Ectodermal cell (in vitro differentiated cells): Measurements from ENCODE around the gene HSP90AB1.

Experiments
- H3K27ac ChIP-seq: 2 replicates; pipeline ENCODE4 v1.7.0; 2013; ENCODE audit warnings: mild to moderate bottlenecking, low read depth, low read length; ENCODE audit not compliant: insufficient read depth, poor library complexity, severe bottlenecking
- H3K27me3 ChIP-seq: 2 replicates; pipeline ENCODE4 v1.7.0; 2013; ENCODE audit warnings: mild to moderate bottlenecking, low read length; ENCODE audit not compliant: insufficient read depth, control insufficient read depth, poor library complexity, severe bottlenecking
- H3K36me3 ChIP-seq: one replicate; pipeline ENCODE4 v1.7.0; 2013; ENCODE audit warnings: low read length; ENCODE audit not compliant: control insufficient read depth, insufficient read depth
- H3K4me1 ChIP-seq: one replicate; pipeline ENCODE4 v1.7.0; 2013; ENCODE audit warnings: low read length; ENCODE audit not compliant: control insufficient read depth, insufficient read depth
- H3K4me3 ChIP-seq: 2 replicates; pipeline ENCODE4 v1.7.0; 2013; ENCODE audit warnings: low read depth, low read length, control low read depth; ENCODE audit not compliant: insufficient read depth
- H3K9me3 ChIP-seq: 2 replicates; pipeline ENCODE4 v1.7.0; 2013; ENCODE audit warnings: mild to moderate bottlenecking, low read length, moderate library complexity; ENCODE audit not compliant: control insufficient read depth
- WGBS, 2 experiments: methylation state at CpG; one replicate each; pipeline ENCODE4 v1.1.7; 2013; ENCODE audit warnings: missing lambda C conversion rate in 2 of 2; 5-methylcytosine and 5-hydroxymethylcytosine counted together

Gene HSP90AB1

GRCh38 chr6:44302856-44303255, 56.0 kb downstream of the HSP90AB1 start:
- Histone ChIP-seq H3K27me3 (peaks cover 6% of the 10 kb centered on the region), H3K27ac (no peak overlapping the region), H3K36me3 (peaks cover 51% of the 10 kb centered on the region), H3K4me1 (no peaks in the 10 kb centered on the region), H3K9me3 (no peaks in the 10 kb centered on the region), H3K4me3 (no peak overlapping the region)
- WGBS, 2 experiments, result 89% methylated on average over 12 of the region's 12 CpGs
